Keratinocyte (primary cell): ENCODE data around the gene DPEP2. TPM values are rescaled to one million over a fixed set of nuclear protein-coding genes. Genes with fewer than 3 reads are reported as not detected.

Experiments
- DNase-seq: peaks from one replicate; pipeline ENCODE4 v3.0.0-alpha.2; 2011; ENCODE audit warnings: low read depth, missing footprints, low spot score
- FAIRE-seq: peaks from 2 replicates; lab custom pipeline; 2011; peaks lifted over from hg19 to GRCh38; lab: Jason Lieb, UNC
- H2AFZ ChIP-seq: 2 replicates; pipeline ENCODE4 v1.6.0; 2012; ENCODE audit warnings: low read length, control low read depth, inconsistent platforms; ENCODE audit not compliant: control insufficient read depth
- H3K27ac ChIP-seq: 2 replicates; pipeline ENCODE4 v1.5.1; 2011; ENCODE audit warnings: low read length; ENCODE audit not compliant: control insufficient read depth, insufficient read depth
- H3K27me3 ChIP-seq: 3 replicates; pipeline ENCODE4 v1.6.0; 2011; ENCODE audit warnings: low read length; ENCODE audit not compliant: control insufficient read depth, insufficient read depth; ENCODE audit errors: extremely low read depth
- H3K36me3 ChIP-seq, 2 experiments: 2 replicates in 1 of 2; 3 replicates in 1 of 2; pipeline ENCODE4 v1.5.1; 2011; ENCODE audit warnings: low read length in 2 of 2, mild to moderate bottlenecking in 1 of 2; ENCODE audit not compliant: control insufficient read depth in 2 of 2, insufficient read depth in 2 of 2; ENCODE audit errors: extremely low read depth in 1 of 2
- H3K4me1 ChIP-seq: 3 replicates; pipeline ENCODE4 v1.5.1; 2011; ENCODE audit warnings: low read length; ENCODE audit not compliant: control insufficient read depth, insufficient read depth; ENCODE audit errors: extremely low read depth
- H3K4me2 ChIP-seq: 3 replicates; pipeline ENCODE4 v1.6.0; 2011; ENCODE audit warnings: low read depth, low read length; ENCODE audit not compliant: control insufficient read depth, insufficient read depth; ENCODE audit errors: extremely low read depth
- H3K4me3 ChIP-seq, 3 experiments: fragments of 200-600 bp in 1 of 3; sonication (generic) in 1 of 3; 2 replicates in 2 of 3; 3 replicates in 1 of 3; pipeline ENCODE4 v1.5.1; 2011 to 2016; ENCODE audit warnings: low read length in 3 of 3, mild to moderate bottlenecking in 3 of 3, control low read depth in 2 of 3, inconsistent platforms in 1 of 3, low read depth in 1 of 3, mixed read lengths in 1 of 3, mixed run types in 1 of 3, moderate library complexity in 1 of 3; ENCODE audit not compliant: control insufficient read depth in 2 of 3, insufficient read depth in 2 of 3; ENCODE audit errors: extremely low read depth in 1 of 3
- H3K79me2 ChIP-seq: 2 replicates; pipeline ENCODE4 v1.6.0; 2012; ENCODE audit warnings: low read length; ENCODE audit not compliant: control insufficient read depth, insufficient read depth
- H3K9ac ChIP-seq: 3 replicates; pipeline ENCODE4 v1.6.0; 2011; ENCODE audit warnings: low read length; ENCODE audit not compliant: control insufficient read depth, insufficient read depth; ENCODE audit errors: extremely low read depth
- H3K9me1 ChIP-seq: 3 replicates; pipeline ENCODE4 v1.6.0; 2011; ENCODE audit warnings: low read length; ENCODE audit not compliant: control insufficient read depth, insufficient read depth; ENCODE audit errors: extremely low read depth
- H3K9me3 ChIP-seq: 2 replicates; pipeline ENCODE4 v1.5.1; 2012; ENCODE audit warnings: low read depth, low read length; ENCODE audit not compliant: control insufficient read depth
- H4K20me1 ChIP-seq: 3 replicates; pipeline ENCODE4 v1.6.0; 2011; ENCODE audit warnings: low read length; ENCODE audit not compliant: control insufficient read depth, insufficient read depth; ENCODE audit errors: extremely low read depth
- EZH2 ChIP-seq: IDR thresholded peaks from one replicate; pipeline ENCODE4 v1.6.1; 2012; ENCODE audit warnings: inconsistent platforms, mild to moderate bottlenecking, low read length, moderate library complexity
- dilution Hi-C: fragments of 300-500 bp; cut with MboI; formaldehyde crosslinking; loops from one replicate; pipeline ENCODE4 v1.7.0; 2020; ENCODE audit warnings: low sequenced_read_pairs; ENCODE audit not compliant: extremely low pct_ligation_motif_present
- polyA plus RNA-seq, 5 experiments: library from polyadenylated mRNA; depleted of rRNA in 3 of 5; stranded (reverse) in 3 of 5; stranded (forward) in 1 of 5; unstranded in 1 of 5; fragments of >200 nt; gene quantifications; 1 replicate in 1 of 5; 2 replicates in 3 of 5; 3 replicates in 1 of 5; pipeline versions ENCODE4 v1.2.1 to v1.2.3, GENCODE V29; 2011 to 2012; ENCODE audit warnings: missing spikeins in 2 of 5, low read depth in 1 of 5, low replicate concordance in 1 of 5
- TF ChIP-seq, protein P1 (sequence below), 3 experiments: IDR thresholded peaks in 1 of 3; conservative IDR thresholded peaks in 1 of 3; optimal IDR thresholded peaks in 1 of 3; 2 replicates in 2 of 3; 3 replicates in 1 of 3; pipeline versions ENCODE3 to v1.5.1; 2011; ENCODE audit warnings: low read length in 3 of 3, mild to moderate bottlenecking in 3 of 3, moderate library complexity in 2 of 3, control low read depth in 1 of 3, inconsistent platforms in 1 of 3; ENCODE audit not compliant: insufficient read depth in 2 of 3; ENCODE audit errors: extremely low read depth in 1 of 3

Gene DPEP2
- polyA plus RNA-seq, 1 donor (not counting 4 experiments of a cell fraction or from before 2014, with no cell fraction given) = not detected

DNA sequence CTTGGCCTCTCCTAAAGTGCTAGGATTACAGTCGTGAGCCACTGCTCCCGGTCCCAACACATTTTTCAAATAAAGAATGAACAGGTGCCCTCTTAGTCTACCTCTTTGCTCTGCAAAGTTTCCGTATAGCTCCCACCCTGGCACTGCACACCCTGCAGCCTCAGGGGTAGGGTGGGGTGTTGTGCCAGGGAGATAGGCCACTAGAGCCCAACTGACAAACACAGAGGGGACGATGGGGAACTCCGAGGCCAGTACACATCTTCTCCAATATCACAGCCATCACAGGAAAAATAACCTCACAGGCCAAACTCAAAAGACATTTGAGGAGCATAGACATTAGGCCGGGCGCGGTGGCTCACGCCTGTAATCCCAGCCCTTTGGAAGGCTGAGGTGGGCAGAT, 28.2 kb downstream of the DPEP2 start:
- no peaks in the 10 kb centered on the region for H3K9me3 ChIP-seq
- peaks cover 19% of the 10 kb centered on the region for H3K4me1 ChIP-seq
- H3K27me3 ChIP-seq = no peaks in the 10 kb centered on the region
- dilution Hi-C loops = no loop called here
- TF ChIP-seq EZH2 = no peak
- TF ChIP-seq, protein P1, sequence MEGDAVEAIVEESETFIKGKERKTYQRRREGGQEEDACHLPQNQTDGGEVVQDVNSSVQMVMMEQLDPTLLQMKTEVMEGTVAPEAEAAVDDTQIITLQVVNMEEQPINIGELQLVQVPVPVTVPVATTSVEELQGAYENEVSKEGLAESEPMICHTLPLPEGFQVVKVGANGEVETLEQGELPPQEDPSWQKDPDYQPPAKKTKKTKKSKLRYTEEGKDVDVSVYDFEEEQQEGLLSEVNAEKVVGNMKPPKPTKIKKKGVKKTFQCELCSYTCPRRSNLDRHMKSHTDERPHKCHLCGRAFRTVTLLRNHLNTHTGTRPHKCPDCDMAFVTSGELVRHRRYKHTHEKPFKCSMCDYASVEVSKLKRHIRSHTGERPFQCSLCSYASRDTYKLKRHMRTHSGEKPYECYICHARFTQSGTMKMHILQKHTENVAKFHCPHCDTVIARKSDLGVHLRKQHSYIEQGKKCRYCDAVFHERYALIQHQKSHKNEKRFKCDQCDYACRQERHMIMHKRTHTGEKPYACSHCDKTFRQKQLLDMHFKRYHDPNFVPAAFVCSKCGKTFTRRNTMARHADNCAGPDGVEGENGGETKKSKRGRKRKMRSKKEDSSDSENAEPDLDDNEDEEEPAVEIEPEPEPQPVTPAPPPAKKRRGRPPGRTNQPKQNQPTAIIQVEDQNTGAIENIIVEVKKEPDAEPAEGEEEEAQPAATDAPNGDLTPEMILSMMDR (optimal IDR thresholded peaks at IDR 0.05 in 1 of 3, IDR thresholded peaks at IDR 0.05 in 1 of 3, conservative IDR thresholded peaks at IDR 0.05 in 1 of 3; ENCODE audit: extremely low read depth in 1 of 3, insufficient read depth in 2 of 3, low read length in 3 of 3) = no peak
- H3K36me3 ChIP-seq = no peaks in the 10 kb centered on the region
- H3K79me2 ChIP-seq = peaks cover 18% of the 10 kb centered on the region
- H3K9ac ChIP-seq = no peak overlapping the region
- no peak overlapping the region for H2AFZ ChIP-seq
- H3K4me2 ChIP-seq = no peak overlapping the region
- H3K9me1 ChIP-seq = no peaks in the 10 kb centered on the region
- H3K4me3 ChIP-seq = no peak overlapping the region
- DNase-seq (no peak), FAIRE-seq (no peak)
- H3K27ac ChIP-seq = no peak overlapping the region
- H4K20me1 ChIP-seq = no peaks in the 10 kb centered on the region

DNA sequence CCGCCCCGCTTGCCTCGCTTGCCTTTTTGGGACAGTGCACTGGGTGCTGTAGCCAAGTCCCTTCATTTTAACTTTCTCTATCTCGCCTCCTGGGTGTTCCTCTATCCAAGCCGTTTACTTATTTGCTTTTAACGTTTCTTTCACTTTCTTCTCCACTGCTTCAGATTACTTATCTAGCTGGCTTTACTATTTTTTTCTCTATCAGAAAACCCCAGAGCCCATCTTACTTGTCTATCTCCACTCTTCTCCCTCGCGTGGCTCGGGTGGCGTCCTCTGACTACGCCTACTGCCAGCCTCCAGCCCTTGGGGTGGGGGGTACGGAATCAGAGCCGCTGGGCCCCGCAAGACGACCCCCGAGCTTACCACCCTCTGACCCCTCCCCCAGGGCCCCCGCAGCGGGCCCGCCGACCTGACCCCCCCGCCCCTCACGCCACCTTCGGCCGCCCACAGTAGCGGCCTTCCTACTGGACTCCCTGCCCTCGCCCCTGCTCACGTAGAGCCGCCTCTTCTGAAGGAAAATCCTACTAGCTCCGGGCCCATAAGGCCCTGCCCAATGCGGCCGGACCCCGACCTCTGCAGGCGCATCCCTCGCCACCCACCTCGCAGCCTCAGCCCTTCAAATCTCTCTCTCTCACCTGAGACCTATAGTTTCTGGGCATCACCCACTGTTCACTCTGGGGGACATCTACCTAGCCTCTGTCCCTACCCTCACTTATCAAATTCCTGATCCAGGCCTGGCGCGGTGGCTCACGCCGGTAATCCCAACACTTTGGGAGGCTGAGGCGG, 29.8 kb downstream of the DPEP2 start:
- peaks cover 0 to 14% of the 10 kb centered on the region in 2 experiments for H3K36me3 ChIP-seq
- peak overlapping the region; percentile 81 for H2AFZ ChIP-seq
- H3K9me3 ChIP-seq = no peaks in the 10 kb centered on the region
- dilution Hi-C loops = no loop called here
- H3K4me3 ChIP-seq = peak overlapping the region in 2 of 3 experiments; percentile 64 to 68
- H3K9me1 ChIP-seq = no peaks in the 10 kb centered on the region
- no peak for FAIRE-seq
- H3K27me3 ChIP-seq = no peaks in the 10 kb centered on the region
- H3K27ac ChIP-seq = peak overlapping the region; percentile 89
- H3K79me2 ChIP-seq = peaks cover 34% of the 10 kb centered on the region
- peaks cover 35% of the 10 kb centered on the region for H3K4me1 ChIP-seq
- no peak for DNase-seq
- no peak for TF ChIP-seq EZH2
- TF ChIP-seq, protein P1 (optimal IDR thresholded peaks at IDR 0.05 in 1 of 3, IDR thresholded peaks at IDR 0.05 in 1 of 3, conservative IDR thresholded peaks at IDR 0.05 in 1 of 3; ENCODE audit: extremely low read depth in 1 of 3, insufficient read depth in 2 of 3, low read length in 3 of 3) = no peak
- no peaks in the 10 kb centered on the region for H4K20me1 ChIP-seq
- H3K9ac ChIP-seq = peak overlapping the region; percentile 94
- peak overlapping the region; percentile 95 for H3K4me2 ChIP-seq
